Smooth muscle cell (in vitro differentiated cells): ENCODE results near the gene CDC123. TPM values are rescaled to one million over a fixed set of nuclear protein-coding genes. Genes with fewer than 3 reads are reported as not detected.

Experiments used
- DNase-seq: peaks from one replicate; lab custom pipeline; 2025; ENCODE audit not compliant: unreplicated experiment; lab: John Stamatoyannopoulos, UW
- H2AFZ ChIP-seq: fragments of 200-600 bp; sonication (generic); 2 replicates; pipeline ENCODE4 v1.6.0; 2016; ENCODE audit warnings: antibody characterized with exemption, low read depth, mild to moderate bottlenecking
- H3F3A ChIP-seq: fragments of 200-600 bp; sonication (generic); 2 replicates; pipeline ENCODE4 v1.6.0; 2017; ENCODE audit warnings: antibody characterized with exemption, low read depth
- H3K27ac ChIP-seq: fragments of 200-600 bp; sonication (generic); 2 replicates; pipeline ENCODE4 v1.5.1; 2016; ENCODE audit warnings: low read depth, mild to moderate bottlenecking
- H3K27me3 ChIP-seq: fragments of 200-600 bp; sonication (generic); 2 replicates; pipeline ENCODE4 v1.6.1; 2016; ENCODE audit warnings: low read depth, mild to moderate bottlenecking
- H3K36me3 ChIP-seq: fragments of 200-600 bp; sonication (generic); 2 replicates; pipeline ENCODE4 v1.5.1; 2016; ENCODE audit warnings: low read depth
- H3K4me1 ChIP-seq: fragments of 200-600 bp; sonication (generic); 2 replicates; pipeline ENCODE4 v1.5.1; 2016; ENCODE audit warnings: low read depth
- H3K4me2 ChIP-seq: fragments of 200-600 bp; sonication (generic); 2 replicates; pipeline ENCODE4 v1.6.0; 2016; ENCODE audit warnings: mild to moderate bottlenecking
- H3K4me3 ChIP-seq: fragments of 200-600 bp; sonication (generic); 2 replicates; pipeline ENCODE4 v1.5.1; 2016; ENCODE audit warnings: mild to moderate bottlenecking
- H3K79me2 ChIP-seq: fragments of 200-600 bp; sonication (generic); 2 replicates; pipeline ENCODE4 v1.6.0; 2016; ENCODE audit warnings: low read depth, mild to moderate bottlenecking
- H3K9ac ChIP-seq: fragments of 200-600 bp; sonication (generic); 2 replicates; pipeline ENCODE4 v1.6.0; 2016; ENCODE audit warnings: low read depth
- H3K9me3 ChIP-seq: fragments of 200-600 bp; sonication (generic); replicated peaks from 2 replicates; pipeline ENCODE4 v1.5.1; 2016; ENCODE audit warnings: low read depth
- H4K20me1 ChIP-seq: fragments of 200-600 bp; sonication (generic); 2 replicates; pipeline ENCODE4 v1.6.0; 2016; ENCODE audit warnings: low read depth
- CTCF ChIP-seq: fragments of 200-600 bp; sonication (generic); IDR thresholded peaks from 2 replicates; pipeline ENCODE4 v1.5.1; 2017; ENCODE audit warnings: borderline replicate concordance, mild to moderate bottlenecking, antibody characterized with exemption; ENCODE audit not compliant: insufficient read depth, poor library complexity, severe bottlenecking
- WGBS: methylation state at CpG from one replicate; pipeline ENCODE4 v1.1.7; 2016; ENCODE audit warnings: low lambda C conversion rate; 5-methylcytosine and 5-hydroxymethylcytosine counted together
- polyA plus RNA-seq: library from polyadenylated mRNA; unstranded; fragments of >200 nt; fragmentation: Nextera tagmentation; extraction: Ambion mirVana; gene quantifications from 2 replicates; pipeline ENCODE4 v1.2.1, GENCODE V29; 2016
- total RNA-seq: library from RNA; depleted of rRNA; stranded (reverse); fragments of >200 nt; gene quantifications from 2 replicates; pipeline ENCODE4 v1.2.3, GENCODE V29; 2014

Gene CDC123
- total and polyA plus RNA-seq, 2 experiments from 2014 or later = 78.2 to 97.2 TPM

GRCh38 chr10:12200850-12201249 is 4.9 kb downstream of the CDC123 start:
- Histone ChIP-seq H4K20me1 (peaks cover 26% of the 10 kb centered on the region), H3K36me3 (peaks cover 11% of the 10 kb centered on the region), H3K27ac (no peak overlapping the region), H3K4me3 (no peak overlapping the region), H3K9me3 (no peaks in the 10 kb centered on the region), H3K4me1 (peaks cover 7% of the 10 kb centered on the region), H3K4me2 (no peak overlapping the region), H3F3A (no peaks in the 10 kb centered on the region), H3K27me3 (no peaks in the 10 kb centered on the region), H3K79me2 (peaks cover 80% of the 10 kb centered on the region), H2AFZ (no peak overlapping the region), H3K9ac (no peak overlapping the region)
- no peak for DNase-seq
- 97% methylated on average over 5 of the region's 5 CpGs for WGBS
- TF ChIP-seq CTCF = no peak

- TF ChIP-seq CTCF = no peak
- Histone ChIP-seq H3K4me1 (peaks cover 7% of the 10 kb centered on the region), H3F3A (no peaks in the 10 kb centered on the region), H3K27me3 (no peaks in the 10 kb centered on the region), H3K36me3 (peaks cover 11% of the 10 kb centered on the region), H3K79me2 (peaks cover 83% of the 10 kb centered on the region), H3K9ac (no peak overlapping the region), H4K20me1 (peaks cover 26% of the 10 kb centered on the region), H3K9me3 (no peaks in the 10 kb centered on the region), H3K4me2 (no peak overlapping the region), H3K4me3 (no peak overlapping the region), H2AFZ (no peak overlapping the region), H3K27ac (no peak overlapping the region)
- DNase-seq = no peak
- 88% methylated on average over 3 of the region's 3 CpGs for WGBS
Measured at GRCh38 chr10:12201543-12201942, 5.6 kb downstream of the CDC123 start.

- Histone ChIP-seq H3K27me3 (no peaks in the 10 kb centered on the region), H3F3A (no peaks in the 10 kb centered on the region), H4K20me1 (peaks cover 26% of the 10 kb centered on the region), H3K9me3 (no peaks in the 10 kb centered on the region), H3K79me2 (peaks cover 76% of the 10 kb centered on the region), H3K36me3 (peaks cover 12% of the 10 kb centered on the region), H3K27ac (no peak overlapping the region), H3K4me2 (no peak overlapping the region), H3K4me1 (peaks cover under 1% of the 10 kb centered on the region), H2AFZ (no peak overlapping the region), H3K9ac (no peak overlapping the region), H3K4me3 (no peak overlapping the region)
- no peak for TF ChIP-seq CTCF
- 92% methylated on average over 5 of the region's 5 CpGs for WGBS
- no peak for DNase-seq
Measured at GRCh38 chr10:12202226-12202625, 6.2 kb downstream of the CDC123 start.

GRCh38 chr10:12205082-12205481 is 9.1 kb downstream of the CDC123 start:
- Histone ChIP-seq H3K27ac (no peak overlapping the region), H4K20me1 (peaks cover 19% of the 10 kb centered on the region), H3K4me1 (no peaks in the 10 kb centered on the region), H3K4me2 (no peak overlapping the region), H3K9me3 (no peaks in the 10 kb centered on the region), H3K36me3 (peaks cover 5% of the 10 kb centered on the region), H3K9ac (no peak overlapping the region), H3K79me2 (peaks cover 52% of the 10 kb centered on the region), H3K27me3 (no peaks in the 10 kb centered on the region), H2AFZ (no peak overlapping the region), H3K4me3 (no peak overlapping the region), H3F3A (no peaks in the 10 kb centered on the region)
- no peak for DNase-seq
- no peak for TF ChIP-seq CTCF
- 85% methylated on average over 3 of the region's 3 CpGs for WGBS
